Gastroesophageal sphincter (tissue), 3 donors: ENCODE data around the gene TMEM240.
"Not testable (repeated sequence)": the region's sequence is repeated elsewhere in the genome, so short reads cannot be mapped to it uniquely, and the experiment has no call there.

ENCODE experiments used
- CTCF ChIP-seq, 4 experiments: fragments of 200-600 bp in 2 of 4; fragments of 450-650 bp in 2 of 4; sonication (generic) in 1 of 4; IDR thresholded peaks; one replicate each; pipeline ENCODE4 v1.5.1; 2017 to 2019; ENCODE audit warnings: antibody characterized with exemption in 4 of 4, mild to moderate bottlenecking in 2 of 4, moderate library complexity in 2 of 4
- POLR2A ChIP-seq, 2 donors: fragments of 450-650 bp; IDR thresholded peaks; one replicate each; pipeline ENCODE4 v1.6.1; 2017; ENCODE audit warnings: antibody characterized with exemption in 2 of 2, mild to moderate bottlenecking in 2 of 2, moderate library complexity in 1 of 2

- not testable (repeated sequence) for TF ChIP-seq POLR2A, CTCF (IDR thresholded peaks at IDR 0.05)
Measured at GRCh38 chr1:1519805-1520505, 20.5 kb downstream of the TMEM240 start.
